RWPE2 (cell line): ENCODE data around the gene ANKRD33B.
A peak's percentile ranks its signal among the peaks of the same experiment; 100 is the strongest.

ENCODE experiments used
- ATAC-seq: fragments of 200-7000 bp; cut with Tn5 transposase; 3 replicates; pipeline ENCODE4 v1.9.1; 2021; ENCODE audit warnings: low read depth
- DNase-seq: peaks from one replicate; pipeline ENCODE4 v3.0.0-alpha.2; 2020; ENCODE audit warnings: low spot score
- H3K27ac ChIP-seq: fragments of 450-650 bp; 2 replicates; pipeline ENCODE4 v1.5.1; 2017; ENCODE audit warnings: mild to moderate bottlenecking; ENCODE audit not compliant: poor library complexity, severe bottlenecking
- H3K27me3 ChIP-seq: fragments of 250-450 bp; sonication (Bioruptor Pico); 2 replicates; pipeline ENCODE4 v1.5.1; 2021; ENCODE audit warnings: mild to moderate bottlenecking, moderate library complexity; ENCODE audit not compliant: insufficient read depth, poor library complexity, severe bottlenecking
- H3K36me3 ChIP-seq: fragments of 250-450 bp; sonication (Bioruptor Pico); 2 replicates; pipeline ENCODE4 v1.5.1; 2020; ENCODE audit warnings: low read depth, mild to moderate bottlenecking, moderate library complexity
- H3K4me1 ChIP-seq: fragments of 250-450 bp; sonication (Bioruptor Pico); 2 replicates; pipeline ENCODE4 v1.5.1; 2021; ENCODE audit warnings: mild to moderate bottlenecking, moderate library complexity; ENCODE audit not compliant: insufficient read depth, poor library complexity, severe bottlenecking
- H3K4me3 ChIP-seq: fragments of 250-450 bp; sonication (Bioruptor Pico); 2 replicates; pipeline ENCODE4 v1.5.1; 2021; ENCODE audit warnings: mild to moderate bottlenecking, moderate library complexity; ENCODE audit not compliant: severe bottlenecking
- H3K9me3 ChIP-seq: fragments of 250-450 bp; sonication (Bioruptor Pico); 2 replicates; pipeline ENCODE4 v1.5.1; 2021; ENCODE audit warnings: mild to moderate bottlenecking, moderate library complexity; ENCODE audit not compliant: severe bottlenecking
- CTCF ChIP-seq: fragments of 450-650 bp; IDR thresholded peaks from one replicate; pipeline ENCODE4 v1.5.1; 2017; ENCODE audit warnings: mild to moderate bottlenecking, moderate library complexity; ENCODE audit not compliant: poor library complexity, severe bottlenecking

The ANKRD33B gene

GRCh38 chr5:10588109-10588775 lies 24.4 kb downstream of the ANKRD33B start:
- H3K36me3 ChIP-seq: no peaks in the 10 kb centered on the region
- TF ChIP-seq CTCF: no peak
- no peaks in the 10 kb centered on the region for H3K27me3 ChIP-seq
- H3K4me1 ChIP-seq: peaks cover 11% of the 10 kb centered on the region
- H3K9me3 ChIP-seq: no peaks in the 10 kb centered on the region
- H3K4me3 ChIP-seq: no peak overlapping the region
- ATAC-seq (no peak), DNase-seq (no peak)
- H3K27ac ChIP-seq: no peak overlapping the region

- peaks cover 11% of the 10 kb centered on the region for H3K4me1 ChIP-seq
- H3K36me3 ChIP-seq: no peaks in the 10 kb centered on the region
- no peak overlapping the region for H3K27ac ChIP-seq
- ATAC-seq (no peak), DNase-seq (peak; percentile 48)
- TF ChIP-seq CTCF: no peak
- H3K9me3 ChIP-seq: no peaks in the 10 kb centered on the region
- no peak overlapping the region for H3K4me3 ChIP-seq
- no peaks in the 10 kb centered on the region for H3K27me3 ChIP-seq
These were observed 25.0 kb downstream of the ANKRD33B start for GRCh38 chr5:10588779-10589447.

- Histone ChIP-seq H3K36me3 (no peaks in the 10 kb centered on the region), H3K9me3 (no peaks in the 10 kb centered on the region), H3K27me3 (no peaks in the 10 kb centered on the region), H3K4me1 (peaks cover 23% of the 10 kb centered on the region), H3K27ac (no peak overlapping the region), H3K4me3 (no peak overlapping the region)
- TF ChIP-seq CTCF: no peak
- DNase-seq (no peak), ATAC-seq (peak; percentile 94)
These were observed 26.5 kb downstream of the ANKRD33B start for GRCh38 chr5:10590226-10590999.

GRCh38 chr5:10591159-10591558 lies 27.3 kb downstream of the ANKRD33B start:
- Histone ChIP-seq H3K27me3 (no peaks in the 10 kb centered on the region), H3K36me3 (no peaks in the 10 kb centered on the region), H3K4me1 (peaks cover 29% of the 10 kb centered on the region), H3K4me3 (no peak overlapping the region), H3K27ac (no peak overlapping the region), H3K9me3 (no peaks in the 10 kb centered on the region)
- no peak for TF ChIP-seq CTCF
- ATAC-seq (no peak), DNase-seq (no peak)

GRCh38 chr5:10591966-10592365 lies 28.1 kb downstream of the ANKRD33B start:
- DNase-seq: no peak
- H3K27ac ChIP-seq: no peak overlapping the region

More at GRCh38 chr5:10591966-10592365, 28.1 kb downstream of the ANKRD33B start:
- Histone ChIP-seq H3K36me3 (no peaks in the 10 kb centered on the region), H3K9me3 (no peaks in the 10 kb centered on the region), H3K4me1 (peaks cover 31% of the 10 kb centered on the region), H3K4me3 (no peak overlapping the region), H3K27me3 (no peaks in the 10 kb centered on the region)
- ATAC-seq: no peak
- TF ChIP-seq CTCF: no peak
